Measurements from ENCODE around the gene SDK1. TPM values are rescaled to one million over a fixed set of nuclear protein-coding genes. Genes with fewer than 3 reads are reported as not detected.

Gene SDK1
- total RNA-seq, 4 donors from 2014 or later = under 0.01 to 16.2 (median 7.2) TPM

DNA sequence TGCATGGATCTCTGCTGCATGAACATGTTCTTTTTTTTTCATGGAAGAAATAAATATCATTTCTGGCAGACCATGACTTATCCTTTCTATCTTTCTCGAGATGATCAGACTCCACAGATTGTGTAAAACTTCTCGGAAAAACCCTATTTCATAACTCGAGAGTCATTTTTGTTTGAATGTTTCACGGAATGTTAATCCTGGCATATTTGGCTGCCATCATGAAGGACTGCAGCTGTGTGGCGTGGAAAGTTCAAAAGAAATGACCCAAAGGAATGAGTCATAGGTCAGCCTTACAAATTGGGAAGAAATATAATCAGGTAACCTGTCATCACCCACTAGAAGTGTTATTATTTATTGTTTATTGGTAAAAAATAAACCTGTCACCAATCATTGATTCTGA lies 566.8 kb downstream of the SDK1 start:
- DNase-seq = peak in 1 of 2 donors; percentile 38
- intact Hi-C loops (cut with DNase I; ENCODE audit: low total_unique reads) = no loop called here
- Histone ChIP-seq H3K27me3 (no peaks in the 10 kb centered on the region), H3K4me3 (no peak overlapping the region), H3K27ac (no peak overlapping the region), H3K4me1 (no peaks in the 10 kb centered on the region), H3K36me3 (no peaks in the 10 kb centered on the region), H3K9me3 (no peaks in the 10 kb centered on the region)
- TF ChIP-seq POLR2A (IDR thresholded peaks at IDR 0.05) = no peak
- TF ChIP-seq, protein P1, sequence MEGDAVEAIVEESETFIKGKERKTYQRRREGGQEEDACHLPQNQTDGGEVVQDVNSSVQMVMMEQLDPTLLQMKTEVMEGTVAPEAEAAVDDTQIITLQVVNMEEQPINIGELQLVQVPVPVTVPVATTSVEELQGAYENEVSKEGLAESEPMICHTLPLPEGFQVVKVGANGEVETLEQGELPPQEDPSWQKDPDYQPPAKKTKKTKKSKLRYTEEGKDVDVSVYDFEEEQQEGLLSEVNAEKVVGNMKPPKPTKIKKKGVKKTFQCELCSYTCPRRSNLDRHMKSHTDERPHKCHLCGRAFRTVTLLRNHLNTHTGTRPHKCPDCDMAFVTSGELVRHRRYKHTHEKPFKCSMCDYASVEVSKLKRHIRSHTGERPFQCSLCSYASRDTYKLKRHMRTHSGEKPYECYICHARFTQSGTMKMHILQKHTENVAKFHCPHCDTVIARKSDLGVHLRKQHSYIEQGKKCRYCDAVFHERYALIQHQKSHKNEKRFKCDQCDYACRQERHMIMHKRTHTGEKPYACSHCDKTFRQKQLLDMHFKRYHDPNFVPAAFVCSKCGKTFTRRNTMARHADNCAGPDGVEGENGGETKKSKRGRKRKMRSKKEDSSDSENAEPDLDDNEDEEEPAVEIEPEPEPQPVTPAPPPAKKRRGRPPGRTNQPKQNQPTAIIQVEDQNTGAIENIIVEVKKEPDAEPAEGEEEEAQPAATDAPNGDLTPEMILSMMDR (IDR thresholded peaks at IDR 0.05) = no peak

DNA sequence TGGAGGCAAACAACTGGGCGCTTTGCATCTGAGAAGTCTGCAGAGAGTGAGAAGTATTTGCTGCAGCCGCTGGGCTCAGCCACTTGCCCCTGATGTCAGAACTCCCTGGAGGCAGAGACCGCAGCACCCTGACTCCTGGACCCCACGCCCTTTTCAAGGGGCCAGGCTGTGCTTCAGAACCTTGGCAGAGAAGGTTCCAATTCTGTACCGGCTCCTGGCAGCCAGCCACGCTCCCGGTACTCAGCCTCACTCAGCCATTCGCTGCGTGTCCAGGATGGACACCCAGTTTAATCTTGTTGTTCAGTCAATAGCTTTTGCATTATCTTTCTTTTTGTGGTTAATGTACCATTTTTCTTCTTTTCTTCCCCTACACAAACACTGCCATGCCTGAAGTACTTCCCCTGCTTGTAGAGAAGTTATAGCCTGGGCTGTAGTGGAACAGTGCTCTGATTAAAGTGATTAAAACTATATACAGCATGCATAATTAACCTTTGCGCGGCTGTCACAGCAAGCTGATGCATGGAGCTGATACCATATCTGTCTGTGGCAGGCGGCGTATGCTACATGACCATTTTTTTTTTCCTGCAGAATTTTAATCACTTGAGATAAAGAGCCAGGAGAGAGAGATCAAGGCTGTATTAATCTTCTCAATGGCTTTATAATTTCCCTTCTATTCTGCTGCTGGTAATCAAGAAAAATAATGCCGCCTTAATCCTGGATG lies 578.5 kb downstream of the SDK1 start:
- H3K27ac ChIP-seq = no peak overlapping the region
- no peaks in the 10 kb centered on the region for H3K9me3 ChIP-seq
- H3K4me1 ChIP-seq = no peaks in the 10 kb centered on the region
- TF ChIP-seq, protein P1 (IDR thresholded peaks at IDR 0.05) = no peak
- TF ChIP-seq POLR2A (IDR thresholded peaks at IDR 0.05) = no peak
- no peak for DNase-seq
- H3K4me3 ChIP-seq = no peak overlapping the region
- no peaks in the 10 kb centered on the region for H3K27me3 ChIP-seq
- intact Hi-C loops (cut with DNase I; ENCODE audit: low total_unique reads) = no loop called here
- H3K36me3 ChIP-seq = no peaks in the 10 kb centered on the region

DNA sequence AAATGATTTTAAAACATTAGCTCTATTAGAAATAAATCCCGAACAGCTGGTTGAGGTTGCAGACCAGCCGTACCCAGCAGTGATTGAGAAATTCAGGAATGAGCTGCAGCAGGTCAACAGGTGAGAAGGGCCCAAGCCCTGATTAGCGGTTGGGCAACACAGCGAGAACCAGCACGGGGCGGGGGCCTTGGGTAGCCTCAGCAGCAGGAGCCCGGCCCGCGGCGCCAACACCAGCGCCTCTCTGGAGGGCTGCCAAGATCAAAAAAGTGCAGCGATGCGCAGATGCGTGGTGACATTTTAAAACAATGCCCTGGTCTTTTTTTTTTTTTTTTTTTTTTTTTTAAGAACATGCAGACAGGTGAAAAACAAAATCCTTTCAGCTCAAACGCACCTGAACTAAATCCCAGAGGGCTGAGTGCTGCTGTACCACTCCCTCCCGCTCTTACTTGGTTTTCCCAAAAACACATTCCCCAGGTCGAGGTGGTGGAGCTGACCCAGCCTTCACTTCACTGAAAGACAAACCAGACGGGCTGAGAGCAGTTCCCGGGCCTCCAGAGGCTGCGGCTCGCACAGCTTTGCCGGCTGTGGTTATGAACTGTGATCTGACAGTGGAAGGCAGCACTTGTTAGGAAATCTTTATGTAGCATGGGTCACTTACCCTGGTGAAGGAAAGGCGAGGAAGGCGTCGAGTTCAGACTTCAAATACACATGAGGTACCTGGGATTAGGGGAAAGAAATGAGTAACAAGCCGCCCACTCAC lies 579.4 kb downstream of the SDK1 start:
- Histone ChIP-seq H3K36me3 (no peaks in the 10 kb centered on the region), H3K4me1 (no peaks in the 10 kb centered on the region), H3K27ac (no peak overlapping the region), H3K27me3 (no peaks in the 10 kb centered on the region), H3K4me3 (no peak overlapping the region), H3K9me3 (no peaks in the 10 kb centered on the region)
- TF ChIP-seq, protein P1 (IDR thresholded peaks at IDR 0.05) = no peak
- no peak for TF ChIP-seq POLR2A (IDR thresholded peaks at IDR 0.05)
- no peak for DNase-seq
- intact Hi-C loops (cut with DNase I; ENCODE audit: low total_unique reads) = no loop called here

DNA sequence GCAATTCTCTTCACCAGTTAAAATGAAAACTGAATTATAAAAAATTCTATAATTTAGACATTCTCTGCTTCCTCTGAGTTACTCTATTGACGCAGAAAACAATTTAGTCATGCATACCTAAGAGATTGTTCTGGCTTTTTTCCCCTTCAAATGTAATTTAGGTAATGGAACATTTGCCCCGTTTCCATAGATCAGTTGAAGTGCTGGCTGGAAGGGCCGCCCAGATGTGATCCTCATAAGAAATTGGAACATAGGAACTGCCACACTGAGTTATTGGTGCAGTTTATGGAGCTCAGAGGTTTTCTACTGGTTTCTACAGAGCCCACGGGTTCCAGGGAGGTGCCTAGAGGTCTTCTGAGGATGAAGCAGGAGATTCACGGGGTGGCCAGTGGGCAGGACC lies 581.7 kb downstream of the SDK1 start:
- DNase-seq = no peak
- Histone ChIP-seq H3K4me3 (no peak overlapping the region), H3K36me3 (no peaks in the 10 kb centered on the region), H3K9me3 (no peaks in the 10 kb centered on the region), H3K27me3 (no peaks in the 10 kb centered on the region), H3K4me1 (no peaks in the 10 kb centered on the region), H3K27ac (no peak overlapping the region)
- intact Hi-C loops (cut with DNase I; ENCODE audit: low total_unique reads) = no loop called here
- TF ChIP-seq, protein P1 (IDR thresholded peaks at IDR 0.05) = no peak
- TF ChIP-seq POLR2A (IDR thresholded peaks at IDR 0.05) = no peak

DNA sequence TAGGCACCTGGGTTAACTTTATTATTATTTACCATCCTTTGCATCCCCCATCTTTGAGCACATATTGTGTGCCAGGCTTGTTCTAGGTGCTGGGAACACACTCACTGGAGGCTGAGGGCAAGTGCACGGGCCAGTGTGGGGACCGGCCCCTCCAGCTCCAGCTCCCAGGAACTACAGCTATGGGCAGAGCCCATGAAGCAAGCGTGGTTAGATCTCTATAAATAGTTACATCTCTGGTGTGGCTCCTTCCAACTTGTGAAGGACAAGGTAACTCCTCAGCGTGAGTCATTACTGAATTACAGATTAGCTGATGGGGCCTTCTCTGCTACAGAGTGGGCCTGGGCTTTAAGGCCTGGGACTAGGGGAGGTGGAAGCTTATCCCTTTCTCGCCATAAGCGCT lies 583.5 kb downstream of the SDK1 start:
- no peaks in the 10 kb centered on the region for H3K4me1 ChIP-seq
- intact Hi-C loops (cut with DNase I; ENCODE audit: low total_unique reads) = no loop called here
- H3K9me3 ChIP-seq = no peaks in the 10 kb centered on the region
- no peak for DNase-seq
- no peak for TF ChIP-seq POLR2A (IDR thresholded peaks at IDR 0.05)
- TF ChIP-seq, protein P1 (IDR thresholded peaks at IDR 0.05) = no peak
- no peak overlapping the region for H3K27ac ChIP-seq
- H3K27me3 ChIP-seq = no peaks in the 10 kb centered on the region
- H3K36me3 ChIP-seq = no peaks in the 10 kb centered on the region
- H3K4me3 ChIP-seq = no peak overlapping the region

All from uterus (tissue), 4 donors.